GM12874 (cell line): Measurements from ENCODE around the gene BTG4.

Source experiments
- CTCF ChIP-seq: IDR thresholded peaks from 2 replicates; pipeline ENCODE4 v1.5.1; 2011; ENCODE audit warnings: low read depth, mild to moderate bottlenecking, control low read depth, low read length, moderate library complexity; ENCODE audit not compliant: insufficient read depth

BTG4 gene

GRCh38 chr11:111460340-111460739, 51.8 kb downstream of the BTG4 start:
- no peak for TF ChIP-seq CTCF

- no peak for TF ChIP-seq CTCF
Observed at GRCh38 chr11:111459506-111460270, 52.5 kb downstream of the BTG4 start.

GRCh38 chr11:111457731-111458368, 54.3 kb downstream of the BTG4 start:
- no peak for TF ChIP-seq CTCF

GRCh38 chr11:111456859-111457730, 55.1 kb downstream of the BTG4 start:
- no peak for TF ChIP-seq CTCF

GRCh38 chr11:111456086-111456858, 55.9 kb downstream of the BTG4 start:
- no peak for TF ChIP-seq CTCF

- TF ChIP-seq CTCF = no peak
Observed at GRCh38 chr11:111455291-111456085, 56.7 kb downstream of the BTG4 start.
